HG02798 (cell line): ENCODE data around the gene CPED1.
"Not testable (repeated sequence)": the region's sequence is repeated elsewhere in the genome, so short reads cannot be mapped to it uniquely, and the experiment has no call there.

Source experiments
- ATAC-seq: cut with Tn5 transposase; IDR thresholded peaks from one replicate; pipeline ENCODE4 v1.9.1; 2021; ENCODE audit warnings: mild to moderate bottlenecking; ENCODE audit not compliant: unreplicated experiment, poor library complexity

The CPED1 gene

GRCh38 chr7:121036776-121037175 lies 48.3 kb downstream of the CPED1 start:
- ATAC-seq = not testable (repeated sequence)

GRCh38 chr7:121037329-121037728 lies 48.8 kb downstream of the CPED1 start:
- ATAC-seq = not testable (repeated sequence)

DNA sequence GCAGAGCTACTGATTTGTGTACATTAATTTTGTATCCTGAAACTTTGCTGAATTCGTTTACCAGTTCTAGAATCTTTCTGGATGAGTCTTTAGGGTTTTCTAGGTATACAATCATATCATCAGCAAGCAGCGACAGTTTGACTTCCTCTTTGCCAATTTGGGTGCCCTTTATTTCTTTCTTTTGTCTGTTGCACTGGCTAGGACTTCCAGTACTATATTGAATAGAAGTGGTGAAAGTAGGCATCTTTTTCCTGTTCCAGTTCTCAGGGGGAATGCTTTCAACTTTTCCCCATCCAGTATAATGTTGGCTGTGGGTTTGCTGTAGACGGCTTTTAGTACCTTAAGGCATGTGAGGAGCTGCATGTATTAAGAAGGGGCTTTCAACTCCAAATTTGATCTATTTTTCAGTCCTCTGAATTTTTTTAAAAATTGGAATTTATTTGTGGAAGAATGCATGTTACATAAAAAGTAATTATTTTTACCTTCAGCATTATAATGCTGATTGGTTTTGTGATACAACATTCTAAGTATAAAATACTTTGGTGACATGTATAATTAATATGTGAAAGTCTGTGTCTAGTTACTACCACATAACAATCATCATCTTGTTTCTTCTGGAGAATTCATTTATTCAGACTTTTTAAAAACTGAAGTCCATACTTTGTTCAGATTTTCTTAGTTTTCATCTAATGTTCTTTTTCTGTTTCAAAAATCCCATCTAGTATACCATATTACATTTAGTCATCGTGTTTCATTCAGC lies 49.6 kb downstream of the CPED1 start:
- ATAC-seq = no peak

DNA sequence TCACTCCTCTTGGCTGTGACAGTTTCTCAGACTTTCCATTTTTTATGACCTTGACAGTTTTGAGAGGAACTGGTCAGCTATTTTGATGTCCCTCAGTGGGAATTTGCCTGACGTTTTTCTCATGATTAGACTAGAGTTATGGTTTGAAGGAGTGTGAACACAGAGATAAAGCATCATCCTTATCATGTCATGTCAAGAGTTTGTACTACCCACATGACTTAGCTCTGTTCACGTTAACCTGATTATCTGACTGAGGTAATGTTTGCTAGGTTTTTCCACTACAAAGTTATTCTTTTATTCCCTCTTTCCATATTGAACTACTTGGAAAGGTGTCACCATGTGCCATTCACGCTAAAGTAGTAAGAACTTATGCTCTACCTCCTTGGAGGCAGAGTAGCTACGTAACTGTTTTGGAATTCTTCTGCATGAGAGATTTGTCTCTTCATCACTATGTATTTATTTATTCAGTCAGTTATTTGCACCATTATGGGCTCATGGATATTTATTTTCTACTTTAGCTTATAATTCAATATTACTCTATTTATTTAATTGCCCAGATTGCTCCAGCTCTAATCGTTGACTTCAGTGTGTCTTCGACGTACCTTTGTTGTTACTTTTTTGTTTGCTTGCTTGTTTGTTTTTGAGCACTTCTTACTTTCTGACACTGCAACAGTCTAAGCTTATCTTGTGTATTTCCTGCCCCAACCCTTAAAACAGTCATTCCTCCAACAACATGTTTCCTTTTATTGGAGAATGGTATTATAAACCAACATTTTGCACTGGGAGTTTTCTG lies 50.4 kb downstream of the CPED1 start:
- no peak for ATAC-seq

DNA sequence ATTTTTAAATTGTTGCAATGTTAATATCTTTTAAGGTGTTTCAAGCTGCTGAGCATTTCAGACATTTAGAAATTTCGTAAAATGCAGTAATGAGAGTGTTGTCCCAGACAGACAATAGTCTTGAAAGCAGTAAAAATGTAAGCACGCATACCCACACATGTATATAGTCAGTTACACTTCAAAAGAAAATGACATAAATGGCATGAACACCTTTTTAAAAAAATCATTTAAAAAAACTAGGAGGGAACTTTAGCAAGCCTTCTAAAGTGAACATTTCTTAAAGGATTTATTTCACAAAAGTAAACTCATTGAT lies 51.0 kb downstream of the CPED1 start:
- ATAC-seq = no peak

DNA sequence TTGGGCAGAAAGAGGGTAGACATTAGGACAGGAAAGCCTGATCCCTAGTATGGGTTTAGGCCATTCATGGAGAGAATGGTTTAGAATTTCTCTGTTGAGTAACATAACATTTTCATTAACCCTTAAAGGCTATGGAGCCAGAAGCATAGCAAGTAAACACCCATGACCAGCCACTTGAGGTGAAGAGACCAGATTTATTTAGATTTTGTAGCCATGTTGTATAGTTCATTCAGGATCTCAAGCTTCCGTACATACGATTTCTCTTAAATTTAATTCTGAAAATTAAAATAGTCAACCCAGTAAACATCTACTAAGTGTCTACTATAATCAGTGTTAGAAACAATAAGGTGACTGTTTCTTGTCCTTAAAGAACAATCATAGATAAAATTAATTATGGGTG lies 51.5 kb downstream of the CPED1 start:
- no peak for ATAC-seq

DNA sequence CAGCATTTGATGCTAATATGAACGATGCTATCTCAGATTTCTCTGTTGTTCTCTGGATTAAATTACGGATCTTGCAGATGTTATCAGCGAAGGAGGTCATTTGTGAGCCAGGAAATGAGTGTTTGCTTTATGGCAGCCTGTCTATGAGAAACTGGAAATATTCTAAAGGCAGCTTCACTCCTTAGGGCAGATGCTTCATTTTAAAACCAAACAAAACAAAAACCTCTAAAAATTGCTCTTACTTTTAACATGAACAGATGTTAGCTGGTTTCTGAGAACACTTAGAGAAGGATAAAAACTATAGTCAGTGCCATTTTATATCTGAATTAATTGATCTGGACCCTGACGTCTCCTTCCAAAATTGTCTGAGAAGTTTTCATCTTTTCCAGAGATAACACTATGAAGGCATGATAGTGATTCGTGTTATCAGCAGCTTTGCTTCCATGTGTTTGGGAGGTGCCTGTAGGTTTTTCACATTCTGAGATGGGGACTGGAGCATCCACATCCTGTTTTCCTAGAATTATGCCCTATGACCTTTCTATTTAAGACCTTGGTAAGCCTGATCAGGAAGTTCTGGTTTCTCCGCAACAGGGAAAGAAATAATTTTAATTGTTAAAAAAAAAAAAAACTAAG lies 53.1 kb downstream of the CPED1 start:
- no peak for ATAC-seq

DNA sequence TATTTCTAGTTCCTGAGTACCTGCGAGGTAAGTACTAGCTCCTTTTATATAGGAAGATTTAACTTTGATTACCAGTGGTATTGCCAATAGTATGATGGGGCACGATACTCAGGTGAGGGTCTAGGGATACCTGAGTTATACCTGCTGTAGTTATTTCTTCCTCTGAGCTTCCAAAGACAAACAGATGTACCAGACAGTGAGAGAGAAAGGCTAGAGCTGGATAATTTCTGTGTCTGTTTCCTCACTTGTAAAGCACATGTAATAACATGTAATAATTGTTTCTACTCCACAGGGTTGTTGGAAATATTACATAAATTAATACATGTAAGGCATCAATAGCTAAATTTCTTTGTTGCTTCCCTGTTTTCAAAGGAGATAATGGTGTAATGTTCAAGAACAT lies 53.7 kb downstream of the CPED1 start:
- ATAC-seq = no peak

DNA sequence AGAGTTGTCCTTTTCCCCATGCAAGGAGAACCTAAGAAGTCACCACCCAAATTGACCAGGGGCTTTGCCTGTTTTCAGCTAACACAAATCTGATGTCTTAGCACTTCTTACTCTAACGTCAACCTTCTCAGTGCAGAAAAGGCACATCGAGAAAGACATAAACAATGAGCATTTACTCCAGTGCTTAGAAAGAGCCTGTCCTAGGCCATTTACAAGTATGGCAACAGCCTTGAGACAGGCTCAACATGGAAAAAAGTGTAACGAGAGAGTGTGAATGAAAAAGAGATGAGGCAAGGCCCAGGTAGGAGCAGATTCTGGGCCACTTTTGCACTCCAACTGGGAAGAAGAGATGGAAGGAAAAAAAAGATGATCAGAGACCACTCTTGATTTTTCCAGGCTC lies 54.4 kb downstream of the CPED1 start:
- no peak for ATAC-seq

- ATAC-seq = no peak
These were observed 55.1 kb downstream of the CPED1 start for GRCh38 chr7:121043314-121044234.

- no peak for ATAC-seq
These were observed 56.6 kb downstream of the CPED1 start for GRCh38 chr7:121045090-121045489.

DNA sequence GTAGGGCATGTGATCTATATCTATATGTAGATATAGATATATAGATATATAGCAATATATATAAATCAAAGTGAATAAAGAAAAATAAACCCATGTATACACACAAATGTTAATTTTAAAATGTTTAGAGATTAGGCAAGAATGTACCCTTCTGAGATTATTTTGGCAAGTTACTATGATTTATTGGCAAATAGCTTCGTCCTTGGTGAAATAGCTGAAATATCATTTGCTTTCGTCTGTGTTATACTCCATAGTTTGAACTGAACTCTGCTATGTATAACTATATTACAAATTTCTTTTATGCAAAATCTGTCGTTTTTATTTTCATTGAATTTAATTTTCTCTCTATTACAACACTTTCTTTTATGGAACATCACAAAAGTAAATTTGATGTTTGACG lies 57.5 kb downstream of the CPED1 start:
- ATAC-seq = no peak

GRCh38 chr7:121046893-121047468 lies 58.5 kb downstream of the CPED1 start:
- ATAC-seq = no peak

DNA sequence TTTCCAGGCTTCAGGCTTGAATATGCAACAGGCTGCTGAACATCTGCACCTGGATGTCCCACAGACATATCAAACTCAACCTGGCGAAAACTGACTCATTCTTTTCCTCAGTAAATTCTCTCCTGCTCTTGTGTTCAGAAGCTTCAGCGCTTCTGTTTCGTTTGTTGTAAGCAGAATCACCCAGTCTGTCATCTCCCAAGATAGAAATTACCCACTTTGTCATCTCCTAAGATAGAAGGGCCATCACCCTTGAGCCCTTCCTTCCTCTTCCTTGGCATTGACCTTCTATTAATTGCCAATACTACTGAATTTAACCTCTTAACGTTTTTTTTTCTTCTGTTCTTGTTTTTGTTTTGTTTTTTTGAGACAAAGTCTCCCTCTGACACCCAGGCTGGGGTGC lies 59.7 kb downstream of the CPED1 start:
- no peak for ATAC-seq

DNA sequence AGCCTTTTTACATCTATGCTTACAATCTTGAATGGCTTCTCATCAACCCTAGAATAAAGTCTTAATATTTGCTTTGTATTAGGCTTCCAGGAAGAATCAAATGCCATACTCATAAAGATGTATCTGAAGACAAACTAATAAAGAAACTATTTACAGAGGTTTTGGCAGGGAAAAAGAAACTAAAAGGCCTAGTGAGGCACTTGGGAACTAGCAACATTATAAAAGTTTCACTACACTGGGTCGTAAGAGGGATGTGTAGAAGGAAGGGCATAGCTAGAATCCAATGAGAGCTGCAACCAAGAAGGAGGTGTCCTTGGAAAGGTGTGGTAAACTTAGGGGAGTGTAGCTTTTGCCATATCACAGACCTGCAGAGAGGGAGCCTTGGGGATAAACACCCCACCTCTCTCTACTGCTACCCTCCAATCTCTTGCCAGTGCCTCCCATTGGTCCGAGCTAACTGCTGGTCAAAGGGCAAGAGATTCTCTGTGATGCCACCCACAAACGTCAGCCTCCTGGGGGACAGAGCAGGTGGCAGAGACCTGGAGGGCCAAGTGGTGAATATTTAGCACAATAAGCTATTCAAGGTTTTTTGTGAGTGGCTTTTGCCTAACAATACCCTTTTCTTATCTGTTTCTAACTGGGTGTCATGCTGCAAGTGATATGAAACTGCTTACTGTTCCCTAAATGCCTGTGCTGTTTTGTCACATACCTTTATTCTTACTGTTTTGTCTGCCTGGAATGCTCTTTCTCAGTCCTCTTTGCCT lies 60.7 kb downstream of the CPED1 start:
- ATAC-seq = no peak

- no peak for ATAC-seq
These were observed 61.4 kb downstream of the CPED1 start for GRCh38 chr7:121049897-121050296.

DNA sequence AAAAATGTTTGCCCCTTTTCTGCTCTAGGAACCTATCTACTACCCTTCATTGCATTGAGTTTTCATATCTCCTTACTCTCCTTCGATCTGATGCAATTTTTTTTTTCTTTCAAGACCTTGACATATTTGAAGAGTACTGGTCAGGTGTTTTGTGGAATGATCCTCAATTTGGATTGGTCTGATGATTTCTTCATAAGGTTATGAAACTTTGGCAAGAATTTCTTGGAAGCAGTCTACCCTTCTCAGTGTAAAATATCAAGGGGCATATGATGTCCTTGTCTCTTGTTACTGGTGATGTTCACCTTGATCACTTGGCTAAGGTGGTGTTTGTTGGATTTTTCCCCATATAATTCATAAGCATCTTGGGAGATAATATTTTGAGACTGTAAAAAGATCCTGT lies 64.7 kb downstream of the CPED1 start:
- ATAC-seq = no peak

GRCh38 chr7:121054925-121055324 lies 66.4 kb downstream of the CPED1 start:
- no peak for ATAC-seq

DNA sequence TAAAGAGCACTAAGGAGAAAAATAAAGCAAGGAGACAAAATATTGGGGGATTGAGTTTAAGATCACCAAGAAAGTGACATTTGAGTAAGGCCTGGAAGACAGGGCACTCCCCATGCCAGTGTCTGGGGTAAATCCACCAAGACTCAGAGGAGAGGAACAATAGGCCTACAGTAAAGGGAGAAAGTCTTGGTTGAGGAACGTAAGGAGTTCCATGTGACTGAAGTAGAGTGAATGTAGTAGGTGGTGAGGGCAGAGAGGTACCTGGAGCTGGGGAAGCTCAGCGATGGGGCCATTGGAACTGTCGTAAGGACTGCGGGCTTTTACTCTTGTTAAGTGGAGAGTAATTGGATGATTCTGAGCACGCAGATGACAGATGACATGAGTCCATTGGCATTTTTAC lies 69.4 kb downstream of the CPED1 start:
- no peak for ATAC-seq
